NCI-H774 (cell line): ENCODE results near the gene RHPN2.
"Not testable (repeated sequence)": the region's sequence is repeated elsewhere in the genome, so short reads cannot be mapped to it uniquely, and the experiment has no call there.

Experiments
- DNase-seq: peaks from one replicate; lab custom pipeline; 2025; lab: John Stamatoyannopoulos, UW

RHPN2 gene

GRCh38 chr19:33026602-33027001 lies 38.1 kb downstream of the RHPN2 start:
- not testable (repeated sequence) for DNase-seq

- not testable (repeated sequence) for DNase-seq
Observed at GRCh38 chr19:33025468-33026238, 39.0 kb downstream of the RHPN2 start.

- no peak for DNase-seq
Observed at GRCh38 chr19:33024398-33024797, 40.3 kb downstream of the RHPN2 start.

- DNase-seq = no peak
Observed at GRCh38 chr19:33022472-33023116, 42.1 kb downstream of the RHPN2 start.

- not testable (repeated sequence) for DNase-seq
Observed at GRCh38 chr19:33010891-33011290, 53.8 kb downstream of the RHPN2 start.

- no peak for DNase-seq
Observed at GRCh38 chr19:33008738-33009137, 56.0 kb downstream of the RHPN2 start.

- DNase-seq = peak; percentile 4
Observed at GRCh38 chr19:33005440-33005839, 59.2 kb downstream of the RHPN2 start.

GRCh38 chr19:33003424-33004024 lies 61.2 kb downstream of the RHPN2 start:
- not testable (repeated sequence) for DNase-seq

- DNase-seq = not testable (repeated sequence)
Observed at GRCh38 chr19:33002126-33002865, 62.4 kb downstream of the RHPN2 start.

- no peak for DNase-seq
Observed at GRCh38 chr19:33000910-33001309, 63.8 kb downstream of the RHPN2 start.

GRCh38 chr19:33000510-33000909 lies 64.2 kb downstream of the RHPN2 start:
- DNase-seq = no peak

GRCh38 chr19:32998722-32999121 lies 66.0 kb downstream of the RHPN2 start:
- no peak for DNase-seq

GRCh38 chr19:32997716-32998355 lies 66.9 kb downstream of the RHPN2 start:
- DNase-seq = no peak

GRCh38 chr19:32997061-32997464 lies 67.6 kb downstream of the RHPN2 start:
- DNase-seq = not testable (repeated sequence)

- not testable (repeated sequence) for DNase-seq
Observed at GRCh38 chr19:32995966-32996365, 68.7 kb downstream of the RHPN2 start.

- no peak for DNase-seq
Observed at GRCh38 chr19:32988724-32989123, 76.0 kb downstream of the RHPN2 start.

- DNase-seq = not testable (repeated sequence)
Observed at GRCh38 chr19:32988254-32988653, 76.4 kb downstream of the RHPN2 start.

- DNase-seq = not testable (repeated sequence)
Observed at GRCh38 chr19:32982488-32982887, 82.2 kb downstream of the RHPN2 start.

GRCh38 chr19:32979807-32980206 lies 84.9 kb downstream of the RHPN2 start:
- DNase-seq = not testable (repeated sequence)

GRCh38 chr19:32977813-32978212 lies 86.9 kb downstream of the RHPN2 start:
- DNase-seq = not testable (repeated sequence)

- no peak for DNase-seq
Observed at GRCh38 chr19:32977280-32977679, 87.4 kb downstream of the RHPN2 start.
